ENCODE results near the gene ZKSCAN3.
A peak's percentile ranks its signal among the peaks of the same experiment; 100 is the strongest.
"Not testable (repeated sequence)": the region's sequence is repeated elsewhere in the genome, so short reads cannot be mapped to it uniquely, and the experiment has no call there.

Gene ZKSCAN3

DNA sequence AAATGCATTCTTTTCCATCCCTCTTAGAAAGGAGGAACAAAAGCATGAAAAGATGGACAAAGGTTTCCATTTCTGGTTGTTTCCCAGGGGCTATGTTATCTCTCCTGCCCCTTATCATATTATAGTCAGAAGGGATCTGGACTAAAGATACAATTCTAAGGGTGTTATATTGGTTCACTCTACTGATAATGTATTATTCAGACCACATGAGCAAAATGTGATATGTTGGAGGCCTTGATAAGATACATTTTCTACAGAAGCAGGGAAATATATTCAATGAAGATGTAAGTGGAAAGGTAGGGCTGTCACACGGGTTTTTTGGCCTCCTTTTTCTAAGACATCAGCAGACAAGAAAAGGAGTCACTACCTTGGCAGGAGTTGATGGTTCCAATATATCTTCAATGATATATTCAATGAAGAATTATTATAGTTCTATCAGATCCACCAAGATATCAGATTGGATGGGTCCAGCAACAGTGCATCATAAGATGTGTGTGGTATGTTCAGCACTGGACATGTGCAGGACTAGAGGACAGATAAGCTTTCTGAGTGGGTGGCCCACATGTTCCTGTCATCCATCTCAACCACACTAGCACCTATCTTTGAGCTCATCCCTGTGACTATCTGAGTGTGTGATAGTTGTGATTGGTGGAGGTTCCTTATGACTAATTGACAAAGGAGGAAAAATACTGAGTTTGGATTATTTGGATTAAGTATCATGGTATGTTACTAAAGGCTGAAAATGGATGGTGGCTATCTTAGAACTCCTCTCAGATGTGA is 5.7 kb upstream of the ZKSCAN3 start:
- DNase-seq (ENCODE audit: low read depth), result no peak

DNA sequence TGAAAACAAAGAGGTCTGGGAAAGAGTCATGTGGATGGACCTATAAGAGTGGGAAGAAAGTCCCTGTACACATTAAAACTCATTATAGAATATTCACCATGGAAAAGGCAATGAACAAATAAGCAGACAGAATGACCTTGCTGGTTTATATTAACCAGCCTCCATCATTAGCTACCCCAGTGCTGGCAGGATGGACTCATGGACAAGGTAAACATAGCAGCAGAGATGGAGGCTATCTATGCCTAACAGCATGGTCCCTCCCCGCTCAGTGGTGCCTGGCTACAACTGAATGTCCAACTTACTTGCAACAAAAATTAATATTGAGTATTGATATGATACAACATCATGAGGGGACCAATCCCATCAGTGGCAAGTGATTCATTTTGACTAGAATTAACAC is 4.5 kb upstream of the ZKSCAN3 start:
- DNase-seq (ENCODE audit: low read depth), result no peak

DNA sequence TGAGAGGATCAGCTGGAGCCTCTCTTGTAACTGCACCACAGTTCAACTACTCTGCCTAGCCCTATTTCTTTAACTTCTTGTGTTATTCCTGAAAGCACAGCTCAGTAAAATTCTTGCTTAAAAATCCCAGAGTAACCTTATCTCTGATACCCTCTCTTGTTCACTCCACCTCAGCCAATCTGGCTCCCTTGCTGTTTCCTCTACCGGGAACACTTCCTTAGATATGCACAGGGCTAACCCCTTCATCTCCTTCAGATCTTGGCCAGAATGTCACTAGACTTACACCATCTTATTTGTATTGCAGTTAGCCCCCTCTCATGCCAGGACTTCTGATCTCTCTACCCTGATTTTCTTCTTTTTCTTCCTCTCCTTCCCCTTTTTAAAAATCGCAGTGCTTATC is 2.6 kb upstream of the ZKSCAN3 start:
- no peak for DNase-seq (ENCODE audit: low read depth)

DNA sequence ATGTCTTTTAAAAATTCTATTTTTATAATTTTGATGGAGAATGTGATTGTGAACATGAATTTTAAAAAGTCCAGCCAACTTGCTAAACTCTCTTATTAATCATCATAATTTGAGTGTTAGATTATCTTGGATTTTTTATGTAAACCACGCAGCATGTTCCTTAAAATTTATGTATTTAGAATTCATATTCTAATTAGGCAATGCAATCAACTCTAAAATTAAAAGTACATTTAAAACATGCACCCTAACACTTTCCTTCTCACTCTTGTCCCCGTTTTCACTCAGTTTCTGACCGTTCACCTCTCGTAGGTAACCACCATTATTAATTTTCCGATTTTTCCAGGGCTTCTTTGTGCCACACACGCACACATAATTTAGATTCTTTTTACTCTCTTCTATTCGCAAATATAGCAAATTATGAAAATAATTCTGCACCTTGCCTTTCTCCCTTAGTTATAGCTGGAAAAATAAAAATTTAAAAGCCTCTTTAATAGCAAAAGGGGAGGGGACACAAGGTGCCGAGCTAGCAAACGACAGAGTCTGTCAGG is 329 bp upstream of the ZKSCAN3 start:
- DNase-seq (ENCODE audit: low read depth), result no peak

DNA sequence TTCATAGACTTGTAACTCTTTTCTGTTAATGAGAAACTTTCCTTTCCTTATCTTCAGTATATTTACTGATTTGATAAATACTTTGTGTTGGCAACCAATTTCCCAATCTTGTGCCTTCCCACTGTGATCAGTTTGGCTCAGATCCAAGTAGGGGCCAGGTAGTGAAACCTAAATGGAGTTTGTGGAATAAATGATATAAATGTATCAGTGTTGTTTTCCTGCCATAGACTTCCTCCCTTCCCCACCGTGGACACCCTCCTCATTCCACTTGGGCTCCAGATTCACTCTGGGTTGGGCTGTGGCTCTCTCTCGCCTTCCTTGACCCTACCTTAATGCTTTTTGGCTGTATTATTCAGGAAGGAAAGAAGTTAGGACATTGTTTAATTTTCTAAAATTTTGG is 1.3 kb downstream of the ZKSCAN3 start:
- no peak for DNase-seq (ENCODE audit: low read depth)

DNA sequence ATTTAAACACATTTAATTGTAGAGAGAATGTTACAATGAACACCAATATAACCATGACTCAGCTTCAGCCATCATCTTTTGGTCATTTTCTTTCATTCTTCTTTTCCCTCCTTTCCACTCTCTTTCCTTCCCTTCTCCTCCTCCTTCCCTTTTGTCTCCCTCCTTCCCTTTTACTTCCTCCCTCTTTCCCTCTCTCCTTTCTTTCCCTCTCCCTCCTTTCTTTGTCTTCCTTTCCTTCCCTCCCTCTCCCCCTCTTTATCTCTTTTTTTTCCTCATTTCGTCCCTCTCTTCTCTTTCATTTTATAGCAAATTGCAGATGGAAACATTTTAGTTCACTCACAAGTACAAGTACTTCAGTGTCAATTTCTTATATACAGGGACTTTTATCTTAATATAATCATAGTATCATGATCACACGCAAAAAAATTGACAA is 1.8 kb downstream of the ZKSCAN3 start:
- no peak for DNase-seq (ENCODE audit: low read depth)

DNA sequence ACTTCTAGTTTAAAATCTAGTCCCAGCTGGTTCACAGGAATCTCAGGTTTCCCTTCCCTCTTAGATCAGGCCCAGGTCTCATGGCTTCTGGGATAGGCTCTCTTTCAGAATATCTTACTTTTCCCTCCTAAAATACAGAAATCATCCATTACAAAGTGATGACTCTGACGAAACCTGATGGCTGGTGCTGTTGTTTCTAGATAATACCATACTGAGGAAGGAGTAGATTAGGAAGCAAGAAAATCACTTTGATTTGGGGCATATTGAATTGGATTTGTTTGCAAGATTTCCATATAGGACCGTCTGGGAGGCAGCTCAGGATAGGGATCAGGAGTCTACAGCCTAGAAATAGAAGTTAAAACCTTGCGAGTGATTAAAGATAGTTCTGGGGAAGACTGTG is 3.6 kb downstream of the ZKSCAN3 start:
- DNase-seq (ENCODE audit: low read depth), result no peak

DNA sequence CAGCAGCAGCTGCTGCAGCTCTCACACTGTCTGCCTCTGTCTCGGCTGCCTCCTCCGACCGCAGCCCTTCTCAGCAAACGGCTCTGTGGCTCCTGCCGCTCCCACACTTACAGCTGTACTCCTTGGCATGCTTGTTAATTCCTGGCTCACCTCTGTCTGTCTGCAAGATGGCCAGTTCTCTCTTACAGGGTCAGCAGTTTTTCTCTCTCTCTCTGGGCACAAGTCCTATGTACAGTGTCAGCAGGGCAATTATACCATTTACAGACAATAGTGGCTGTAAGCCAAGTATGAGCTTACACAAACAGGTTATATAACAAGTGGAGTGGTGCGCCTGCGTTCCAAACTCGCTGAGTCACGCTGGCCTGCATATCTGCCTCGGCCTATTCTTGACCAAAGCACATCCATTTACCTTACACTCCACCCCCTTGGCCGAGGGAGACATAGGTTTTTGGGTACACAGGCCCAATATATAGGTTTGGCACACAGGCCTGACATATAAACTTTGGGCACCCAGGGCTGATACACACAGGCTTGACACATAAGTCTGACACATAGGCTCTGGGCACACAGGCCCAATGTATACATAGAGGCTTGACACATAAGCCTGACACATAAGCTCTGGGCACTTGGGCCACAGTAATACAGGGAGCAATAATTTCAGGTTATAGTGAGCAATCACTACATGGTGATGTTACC is 4.4 kb downstream of the ZKSCAN3 start:
- no peak for DNase-seq (ENCODE audit: low read depth)

DNA sequence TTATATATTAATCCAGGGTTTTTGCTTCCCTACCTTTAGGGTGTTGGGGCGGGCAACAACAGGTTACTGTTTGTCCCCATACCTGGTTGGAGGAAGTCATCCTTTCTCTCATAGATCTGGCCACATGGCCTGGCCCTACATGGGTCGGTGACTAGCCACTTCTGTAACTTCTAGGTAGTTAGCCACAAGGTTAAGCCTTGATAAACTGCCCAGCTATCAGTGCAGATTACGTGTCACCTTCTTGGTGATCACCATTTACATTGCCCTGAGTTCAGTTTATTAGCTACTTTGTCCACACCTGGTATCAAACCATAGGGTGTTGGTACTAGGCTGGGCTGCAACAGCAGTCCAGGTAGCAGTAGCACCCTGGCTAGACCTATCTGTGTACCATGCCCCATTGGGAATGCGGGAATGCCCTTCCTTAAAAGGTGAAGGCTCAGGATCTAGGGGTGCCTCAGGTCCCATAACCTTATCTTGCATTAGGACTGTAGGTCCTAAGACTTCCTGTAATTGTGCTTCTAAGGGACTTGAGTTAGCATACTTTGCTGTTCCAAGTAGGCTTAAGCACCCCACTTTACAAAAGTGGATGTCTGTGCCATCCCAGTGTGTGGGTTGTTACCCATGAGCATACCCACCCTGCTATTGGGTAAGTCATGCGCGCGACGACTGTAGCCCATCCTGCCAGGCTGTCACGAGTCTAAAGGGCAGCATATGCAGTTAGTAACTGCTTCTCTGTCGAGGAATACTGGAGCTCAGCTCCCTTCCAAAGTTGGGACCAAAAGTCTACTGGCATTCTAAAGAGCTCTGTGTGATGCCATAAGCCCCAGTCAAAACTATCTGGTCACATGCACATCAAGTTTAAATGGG is 5.2 kb downstream of the ZKSCAN3 start:
- DNase-seq (ENCODE audit: low read depth), result no peak

DNA sequence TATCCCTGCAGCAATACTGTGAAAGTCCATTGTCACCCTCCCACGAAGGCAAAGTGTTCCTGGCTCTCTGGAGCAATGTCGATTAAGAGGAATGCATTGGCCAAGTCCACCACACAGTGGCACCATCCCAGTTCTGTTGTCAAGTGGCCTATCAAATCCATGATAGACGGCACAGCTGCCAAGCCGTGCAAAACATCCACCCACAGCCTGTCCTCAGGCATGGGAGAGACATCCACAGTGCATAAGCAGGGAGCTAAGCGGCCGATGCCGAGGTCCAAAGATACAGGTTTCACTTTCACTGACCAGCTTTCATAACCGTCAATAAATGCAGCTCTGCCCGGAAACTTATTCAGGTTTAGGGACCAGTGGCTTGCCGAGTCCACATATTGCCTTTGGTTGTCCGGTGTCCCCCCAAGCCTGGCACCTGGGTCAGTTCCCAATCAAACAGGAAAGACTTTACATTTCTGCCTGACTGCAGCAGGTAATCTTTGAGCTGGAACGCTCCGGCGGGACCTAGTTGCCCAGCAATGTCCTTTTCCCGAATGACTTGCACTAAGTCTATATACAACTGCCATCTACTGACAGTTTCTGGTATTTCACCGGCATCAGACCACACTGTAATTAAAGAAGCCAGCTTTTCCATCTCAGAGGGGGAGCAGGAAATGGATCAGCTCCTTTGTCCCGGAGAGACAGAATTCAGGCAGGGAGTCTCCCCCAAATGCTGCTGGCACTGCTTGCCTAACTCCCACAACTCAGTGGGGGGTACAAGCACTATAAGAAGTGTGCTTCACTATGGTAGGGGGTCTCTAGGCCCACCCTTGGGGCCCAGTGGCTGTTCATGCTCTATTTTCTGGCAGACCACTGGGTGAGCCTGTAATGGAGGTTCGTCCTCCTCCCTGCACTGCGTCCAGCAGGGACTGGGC is 6.3 kb downstream of the ZKSCAN3 start:
- peak; percentile 89 for DNase-seq (ENCODE audit: low read depth)

DNA sequence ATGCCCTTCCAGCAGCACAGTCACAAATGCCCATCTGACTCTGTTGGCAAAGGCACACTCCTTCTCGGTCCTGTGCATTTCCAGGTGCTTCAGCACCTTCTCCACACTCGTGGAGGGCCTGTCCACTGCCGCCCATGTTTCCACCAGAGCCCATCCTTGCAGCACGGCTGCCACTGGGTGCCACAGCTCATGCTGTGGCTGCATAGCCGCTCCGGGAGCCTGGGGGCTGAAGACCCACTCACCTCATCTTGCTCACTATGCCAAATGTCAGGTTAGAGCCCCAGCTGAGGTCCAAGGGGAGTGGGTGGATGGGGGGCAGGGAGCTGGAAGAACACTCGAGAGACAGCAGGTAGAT is 6.9 kb downstream of the ZKSCAN3 start:
- no peak for DNase-seq (ENCODE audit: low read depth)

DNA sequence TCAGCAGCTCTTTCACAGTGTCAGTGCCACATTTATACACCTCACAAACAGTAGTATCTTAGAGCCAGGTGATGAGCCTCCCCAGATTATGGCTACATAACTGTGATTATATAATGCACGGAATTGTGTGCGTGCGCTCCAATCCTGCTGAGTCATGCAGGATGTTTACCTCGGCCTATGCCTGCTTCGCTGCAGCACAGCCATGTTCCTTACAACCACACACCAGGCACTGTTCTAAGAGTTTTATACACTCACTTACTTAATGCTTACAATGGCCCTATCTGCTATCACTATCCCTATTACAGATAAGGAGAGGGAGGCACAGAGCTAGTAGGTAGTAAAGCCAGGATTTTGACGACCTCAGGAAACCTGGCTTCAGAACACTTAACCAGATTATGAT is 7.3 kb downstream of the ZKSCAN3 start:
- no peak for DNase-seq (ENCODE audit: low read depth)

DNA sequence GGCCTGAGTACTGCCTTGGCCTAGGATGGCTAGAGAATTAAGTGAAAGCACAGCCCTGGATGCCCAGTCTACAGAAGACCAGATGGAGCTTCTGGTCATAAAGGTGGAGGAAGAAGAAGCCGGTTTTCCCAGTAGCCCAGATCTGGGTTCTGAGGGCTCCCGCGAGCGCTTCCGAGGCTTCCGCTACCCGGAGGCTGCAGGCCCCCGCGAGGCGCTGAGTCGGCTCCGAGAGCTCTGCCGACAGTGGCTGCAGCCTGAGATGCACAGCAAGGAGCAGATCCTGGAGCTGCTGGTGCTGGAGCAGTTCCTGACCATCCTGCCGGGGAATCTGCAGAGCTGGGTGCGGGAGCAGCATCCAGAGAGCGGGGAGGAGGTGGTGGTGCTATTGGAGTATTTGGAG is 9.8 kb downstream of the ZKSCAN3 start:
- DNase-seq (ENCODE audit: low read depth), result not testable (repeated sequence)

DNA sequence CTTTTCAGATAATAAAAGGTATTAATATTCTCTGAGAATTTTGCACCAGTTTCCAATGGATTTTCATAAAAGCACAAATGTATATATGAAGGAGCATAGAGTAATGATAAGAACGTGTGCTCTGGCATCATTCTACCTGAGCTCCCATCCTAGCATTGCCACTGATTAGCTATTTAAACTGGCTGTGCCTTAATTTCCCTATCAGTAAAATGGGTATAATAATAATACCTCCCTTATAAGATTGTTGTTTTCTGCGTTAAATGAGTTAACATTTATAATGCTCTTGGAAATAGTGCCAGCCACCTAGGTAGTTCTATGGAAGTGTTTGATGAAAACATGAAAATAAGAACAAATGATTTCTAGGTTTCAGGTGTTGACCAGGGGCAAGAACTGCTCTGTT is 11.2 kb downstream of the ZKSCAN3 start:
- no peak for DNase-seq (ENCODE audit: low read depth)

DNA sequence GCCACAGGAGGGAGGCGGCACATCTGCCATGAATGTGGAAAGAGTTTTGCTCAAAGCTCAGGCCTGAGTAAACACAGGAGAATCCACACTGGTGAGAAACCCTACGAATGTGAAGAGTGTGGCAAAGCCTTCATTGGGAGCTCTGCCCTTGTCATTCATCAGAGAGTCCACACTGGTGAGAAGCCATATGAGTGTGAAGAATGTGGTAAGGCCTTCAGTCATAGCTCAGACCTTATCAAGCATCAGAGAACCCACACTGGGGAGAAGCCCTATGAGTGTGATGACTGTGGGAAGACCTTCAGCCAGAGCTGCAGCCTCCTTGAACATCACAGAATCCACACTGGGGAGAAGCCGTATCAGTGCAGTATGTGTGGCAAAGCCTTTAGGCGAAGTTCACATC is 15.8 kb downstream of the ZKSCAN3 start:
- not testable (repeated sequence) for DNase-seq (ENCODE audit: low read depth)

DNA sequence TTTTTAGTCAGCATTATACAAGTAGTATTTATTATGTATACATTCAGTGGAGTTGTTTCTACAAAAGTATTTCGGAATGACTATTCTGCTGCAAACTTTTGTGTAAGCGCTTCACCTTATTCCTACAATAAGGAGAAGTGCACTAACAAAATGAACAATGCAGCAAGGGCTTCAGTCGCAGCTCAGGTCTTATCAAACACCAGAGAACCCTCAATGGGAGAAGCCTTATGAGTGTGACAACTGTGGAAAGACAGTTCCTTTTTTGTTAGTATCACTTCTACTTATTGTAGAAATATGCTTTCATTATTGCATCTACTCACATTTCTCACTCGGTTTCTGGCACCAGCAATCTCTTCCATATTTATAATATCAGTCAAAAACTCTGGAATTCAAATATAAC is 18.8 kb downstream of the ZKSCAN3 start:
- no peak for DNase-seq (ENCODE audit: low read depth)

DNA sequence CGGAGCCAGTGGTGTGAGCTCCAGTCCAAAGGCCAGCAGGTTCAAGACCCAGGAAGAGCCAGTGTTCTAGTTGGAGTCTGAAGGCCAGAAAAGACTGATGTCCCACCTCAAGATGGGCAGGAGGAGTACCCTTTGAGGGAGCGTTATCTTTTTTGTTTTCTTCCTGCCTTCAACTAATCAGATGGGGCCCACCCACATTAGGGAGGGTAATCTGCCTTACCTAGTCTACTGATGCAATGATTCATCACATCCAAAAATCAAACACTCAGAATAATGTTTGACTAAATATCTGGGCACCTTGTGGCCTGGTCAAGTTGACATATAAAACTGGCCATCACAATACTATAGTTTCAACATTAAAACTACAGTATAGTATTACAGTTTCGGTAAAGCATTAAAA is 19.7 kb downstream of the ZKSCAN3 start:
- DNase-seq (ENCODE audit: low read depth), result no peak

DNA sequence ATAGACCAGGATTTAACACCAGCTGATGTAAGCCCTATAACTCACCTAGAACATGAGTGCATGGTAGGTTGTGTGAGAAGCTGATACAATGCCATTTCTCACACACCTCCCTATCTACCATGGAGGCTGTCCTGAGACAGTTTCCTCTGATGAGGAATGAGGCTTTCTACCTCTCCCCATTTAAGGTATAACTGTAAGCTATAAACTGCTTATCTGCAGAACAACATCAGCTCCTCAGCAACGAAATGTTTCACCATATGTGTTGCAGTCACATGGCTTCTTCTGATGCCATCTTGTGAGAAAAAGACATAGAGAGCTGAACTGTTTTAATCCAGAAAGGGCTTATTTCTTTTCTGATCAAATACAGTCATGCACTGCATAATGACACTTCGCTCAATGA is 20.7 kb downstream of the ZKSCAN3 start:
- no peak for DNase-seq (ENCODE audit: low read depth)

DNA sequence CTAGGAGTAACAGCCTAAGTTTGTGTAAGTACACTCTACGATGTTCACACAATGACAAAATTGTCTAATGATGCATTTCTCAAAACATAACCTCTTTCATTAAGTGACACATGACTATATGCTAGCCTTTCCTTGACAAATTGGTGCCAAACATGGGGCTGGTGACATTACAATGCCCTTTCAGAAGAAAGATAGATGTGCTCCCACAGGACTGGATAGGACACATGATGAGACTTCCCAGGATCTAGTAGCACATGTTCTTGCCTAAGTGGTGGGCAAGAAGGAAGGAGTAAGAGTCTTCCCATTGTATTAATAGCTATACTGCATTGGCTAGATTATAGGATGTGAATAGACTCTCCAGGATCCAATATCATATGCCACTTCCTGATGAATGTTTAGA is 21.5 kb downstream of the ZKSCAN3 start:
- no peak for DNase-seq (ENCODE audit: low read depth)

DNA sequence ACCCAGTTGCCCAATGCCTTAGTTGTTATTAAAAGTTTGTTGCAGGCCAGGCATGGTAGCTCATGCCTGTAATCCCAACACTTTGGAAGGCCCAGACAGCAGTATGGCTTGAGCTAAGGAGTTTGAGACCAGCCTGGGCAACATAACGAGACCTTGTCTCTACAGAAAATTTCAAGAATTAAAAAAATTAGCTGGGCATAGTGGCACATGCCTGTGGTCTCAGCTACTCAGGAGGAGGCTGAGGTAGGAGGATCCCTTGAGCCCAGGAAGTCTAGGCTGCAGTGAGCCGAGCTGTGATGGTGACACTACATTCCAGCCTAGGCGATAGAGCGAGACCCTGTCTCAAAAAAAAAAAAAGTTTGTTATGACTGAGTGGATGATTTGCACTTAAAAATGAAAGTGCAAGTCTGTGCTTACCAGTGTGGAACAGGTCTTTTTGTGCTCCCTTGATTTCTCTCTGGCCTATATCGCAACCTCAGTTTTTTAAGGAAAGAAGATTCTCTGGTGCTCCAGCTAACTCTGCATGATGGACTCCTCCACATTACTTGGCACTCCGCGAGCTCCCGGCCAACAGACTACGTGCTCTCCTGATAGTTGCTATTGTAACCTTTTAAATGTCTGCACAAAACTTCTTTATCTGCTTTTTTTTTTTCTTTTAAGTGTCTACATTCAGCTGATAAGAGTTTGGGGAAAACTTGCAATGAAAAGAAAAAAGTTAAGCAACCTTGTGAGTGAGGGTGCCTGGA is 22.1 kb downstream of the ZKSCAN3 start:
- no peak for DNase-seq (ENCODE audit: low read depth)

DNA sequence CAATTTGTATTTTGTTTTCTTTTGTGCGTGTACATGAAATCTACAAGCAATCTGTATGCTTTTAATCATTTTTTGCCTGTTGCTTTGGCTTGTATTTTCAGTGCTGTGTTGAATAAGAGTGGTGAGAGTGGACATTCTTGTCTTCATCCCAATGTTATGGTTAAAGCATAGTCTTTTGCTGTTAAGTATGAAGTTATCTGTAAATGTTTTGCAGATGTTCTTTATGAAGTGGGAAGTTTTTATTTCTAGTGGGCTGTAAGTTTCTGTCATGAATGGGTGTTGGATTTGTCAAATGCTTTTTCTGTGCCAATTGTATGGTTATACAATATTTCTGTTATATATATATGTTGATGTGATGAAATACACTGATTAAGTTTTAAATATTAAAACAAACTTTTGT is 24.2 kb downstream of the ZKSCAN3 start:
- no peak for DNase-seq (ENCODE audit: low read depth)
